Amygdala (tissue), 56 donors: ENCODE measurements around the gene CNTN5.

Source experiments
- DNase-seq, 56 donors: peaks; one replicate each; lab custom pipeline; 2025; lab: John Stamatoyannopoulos, UW

The CNTN5 gene

GRCh38 chr11:99162819-99163218 is 142.1 kb downstream of the CNTN5 start:
- DNase-seq, result no peak

- DNase-seq, result no peak
Observed at GRCh38 chr11:99170591-99170990, 149.8 kb downstream of the CNTN5 start.

GRCh38 chr11:99171330-99171729 is 150.6 kb downstream of the CNTN5 start:
- no peak for DNase-seq

GRCh38 chr11:99176430-99176829 is 155.7 kb downstream of the CNTN5 start:
- DNase-seq, result no peak

GRCh38 chr11:99177446-99177845 is 156.7 kb downstream of the CNTN5 start:
- no peak for DNase-seq

GRCh38 chr11:99184146-99184545 is 163.4 kb downstream of the CNTN5 start:
- DNase-seq, result no peak

GRCh38 chr11:99188221-99188620 is 167.5 kb downstream of the CNTN5 start:
- no peak for DNase-seq

- no peak for DNase-seq
Observed at GRCh38 chr11:99192716-99193115, 172.0 kb downstream of the CNTN5 start.

- no peak for DNase-seq
Observed at GRCh38 chr11:99197477-99197876, 176.7 kb downstream of the CNTN5 start.

- DNase-seq, result no peak
Observed at GRCh38 chr11:99198215-99198614, 177.5 kb downstream of the CNTN5 start.

GRCh38 chr11:99199341-99199740 is 178.6 kb downstream of the CNTN5 start:
- DNase-seq, result peak in 5 of 56 donors; percentile 2 to 25 (median 12)

- no peak for DNase-seq
Observed at GRCh38 chr11:99200720-99201119, 180.0 kb downstream of the CNTN5 start.

- no peak for DNase-seq
Observed at GRCh38 chr11:99208813-99209212, 188.1 kb downstream of the CNTN5 start.

GRCh38 chr11:99229544-99229943 is 208.8 kb downstream of the CNTN5 start:
- no peak for DNase-seq

GRCh38 chr11:99234534-99234933 is 213.8 kb downstream of the CNTN5 start:
- no peak for DNase-seq

- no peak for DNase-seq
Observed at GRCh38 chr11:99238401-99238800, 217.7 kb downstream of the CNTN5 start.

GRCh38 chr11:99240192-99241030 is 219.7 kb downstream of the CNTN5 start:
- DNase-seq, result no peak

- DNase-seq, result no peak
Observed at GRCh38 chr11:99241066-99241465, 220.3 kb downstream of the CNTN5 start.

GRCh38 chr11:99244613-99245012 is 223.9 kb downstream of the CNTN5 start:
- no peak for DNase-seq

GRCh38 chr11:99246199-99246598 is 225.4 kb downstream of the CNTN5 start:
- DNase-seq, result no peak

GRCh38 chr11:99256614-99257013 is 235.9 kb downstream of the CNTN5 start:
- DNase-seq, result no peak

- no peak for DNase-seq
Observed at GRCh38 chr11:99257131-99257530, 236.4 kb downstream of the CNTN5 start.

GRCh38 chr11:99260696-99261095 is 239.9 kb downstream of the CNTN5 start:
- no peak for DNase-seq
